ENCODE measurements around the gene LAMTOR2.

DNA sequence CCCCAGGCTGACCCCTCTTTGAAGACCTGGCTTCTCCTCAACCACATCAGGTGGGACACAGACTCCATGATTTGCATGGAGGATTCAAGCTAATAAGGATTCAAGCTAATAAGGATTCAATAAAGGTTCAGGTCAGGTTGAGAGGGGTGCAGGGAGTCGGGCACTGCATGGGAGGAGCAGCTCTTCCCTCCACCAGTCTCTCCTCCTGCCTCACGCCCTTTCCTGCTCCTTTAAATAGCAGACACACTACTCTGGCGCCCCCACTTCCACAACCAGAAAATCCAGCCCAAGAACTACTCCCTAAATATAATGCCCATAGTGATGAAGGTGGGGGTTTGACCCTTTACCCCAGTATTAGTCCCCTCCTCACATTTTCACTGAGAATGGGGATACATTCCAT lies 20.6 kb downstream of the LAMTOR2 start:
- TF ChIP-seq, protein P1, sequence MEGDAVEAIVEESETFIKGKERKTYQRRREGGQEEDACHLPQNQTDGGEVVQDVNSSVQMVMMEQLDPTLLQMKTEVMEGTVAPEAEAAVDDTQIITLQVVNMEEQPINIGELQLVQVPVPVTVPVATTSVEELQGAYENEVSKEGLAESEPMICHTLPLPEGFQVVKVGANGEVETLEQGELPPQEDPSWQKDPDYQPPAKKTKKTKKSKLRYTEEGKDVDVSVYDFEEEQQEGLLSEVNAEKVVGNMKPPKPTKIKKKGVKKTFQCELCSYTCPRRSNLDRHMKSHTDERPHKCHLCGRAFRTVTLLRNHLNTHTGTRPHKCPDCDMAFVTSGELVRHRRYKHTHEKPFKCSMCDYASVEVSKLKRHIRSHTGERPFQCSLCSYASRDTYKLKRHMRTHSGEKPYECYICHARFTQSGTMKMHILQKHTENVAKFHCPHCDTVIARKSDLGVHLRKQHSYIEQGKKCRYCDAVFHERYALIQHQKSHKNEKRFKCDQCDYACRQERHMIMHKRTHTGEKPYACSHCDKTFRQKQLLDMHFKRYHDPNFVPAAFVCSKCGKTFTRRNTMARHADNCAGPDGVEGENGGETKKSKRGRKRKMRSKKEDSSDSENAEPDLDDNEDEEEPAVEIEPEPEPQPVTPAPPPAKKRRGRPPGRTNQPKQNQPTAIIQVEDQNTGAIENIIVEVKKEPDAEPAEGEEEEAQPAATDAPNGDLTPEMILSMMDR (IDR thresholded peaks at IDR 0.05; ENCODE audit: control extremely low read depth in 1 of 3, insufficient read depth in 1 of 3, low read depth in 1 of 3, low read length in 3 of 3) = peak in 1 of 3 experiments; percentile 9; a peak in 1 of 4 replicates
- TF ChIP-seq POLR2A (IDR thresholded peaks at IDR 0.05; ENCODE audit: control extremely low read depth in 1 of 2, low read depth in 2 of 2, low read length in 2 of 2) (no peak), ZNF274 (IDR thresholded peaks at IDR 0.05; ENCODE audit: borderline replicate concordance, extremely low read depth, low read length) (no peak), RAD21 (IDR thresholded peaks at IDR 0.05 in 1 of 2, conservative IDR thresholded peaks at IDR 0.05 in 1 of 2; ENCODE audit: low read depth in 2 of 2, low read length in 2 of 2) (peak in 1 of 2 experiments; percentile 19; a peak in 1 of 4 replicates), POLR2AphosphoS5 (IDR thresholded peaks at IDR 0.05; ENCODE audit: low read depth, low read length) (no peak), EZH2 (IDR thresholded peaks at IDR 0.05; ENCODE audit: low read depth, low read length, severe bottlenecking) (no peak), GTF2F1 (IDR thresholded peaks at IDR 0.05; ENCODE audit: borderline replicate concordance, low read depth, low read length) (no peak), YY1 (IDR thresholded peaks at IDR 0.05; ENCODE audit: low read depth, low read length) (no peak)
- TF ChIP-seq, protein P2, sequence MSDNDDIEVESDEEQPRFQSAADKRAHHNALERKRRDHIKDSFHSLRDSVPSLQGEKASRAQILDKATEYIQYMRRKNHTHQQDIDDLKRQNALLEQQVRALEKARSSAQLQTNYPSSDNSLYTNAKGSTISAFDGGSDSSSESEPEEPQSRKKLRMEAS (IDR thresholded peaks at IDR 0.05) = no peak
